HG03565 (cell line): ENCODE results near the gene PTPN18.

Experiments
- ATAC-seq: cut with Tn5 transposase; IDR thresholded peaks from one replicate; pipeline ENCODE4 v1.9.1; 2021; ENCODE audit warnings: mild to moderate bottlenecking, moderate library complexity; ENCODE audit not compliant: unreplicated experiment

PTPN18 gene

DNA sequence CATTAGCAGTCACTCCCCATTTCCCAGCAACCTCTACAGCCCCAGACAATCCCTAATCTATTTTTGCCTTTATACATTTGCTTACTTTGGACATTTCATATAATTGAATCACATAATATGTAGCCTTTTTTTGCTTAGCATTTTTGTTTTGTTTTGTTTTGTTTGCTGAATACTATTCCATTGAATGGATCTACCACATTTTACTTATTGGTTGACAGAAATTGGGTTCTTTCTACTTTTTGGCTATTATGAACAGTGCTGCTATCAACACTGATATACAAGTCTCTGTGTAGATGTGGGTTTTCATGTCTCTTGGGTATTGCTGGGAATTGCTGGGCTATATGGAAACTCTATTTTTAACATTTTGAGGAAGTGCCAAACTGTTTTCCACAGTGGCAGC is 7.6 kb downstream of the PTPN18 start:
- no peak for ATAC-seq

DNA sequence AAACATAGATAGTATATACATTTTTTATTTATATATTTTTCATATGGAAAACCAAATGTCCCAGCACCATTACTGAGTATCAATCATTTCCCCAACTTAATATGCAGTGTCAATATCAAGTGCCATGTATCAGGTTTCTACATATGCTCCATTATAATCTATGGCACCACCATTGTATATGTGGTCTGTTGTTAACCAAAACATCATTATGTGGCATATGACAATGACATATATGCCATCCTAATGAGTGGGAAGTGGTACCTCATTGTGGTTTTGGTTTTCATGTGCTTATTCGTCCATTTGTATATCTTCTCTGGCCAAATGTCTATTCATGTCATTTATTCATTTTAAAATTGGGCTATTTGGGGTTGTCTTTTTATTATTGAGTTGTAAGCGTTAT is 9.2 kb downstream of the PTPN18 start:
- ATAC-seq, result no peak

DNA sequence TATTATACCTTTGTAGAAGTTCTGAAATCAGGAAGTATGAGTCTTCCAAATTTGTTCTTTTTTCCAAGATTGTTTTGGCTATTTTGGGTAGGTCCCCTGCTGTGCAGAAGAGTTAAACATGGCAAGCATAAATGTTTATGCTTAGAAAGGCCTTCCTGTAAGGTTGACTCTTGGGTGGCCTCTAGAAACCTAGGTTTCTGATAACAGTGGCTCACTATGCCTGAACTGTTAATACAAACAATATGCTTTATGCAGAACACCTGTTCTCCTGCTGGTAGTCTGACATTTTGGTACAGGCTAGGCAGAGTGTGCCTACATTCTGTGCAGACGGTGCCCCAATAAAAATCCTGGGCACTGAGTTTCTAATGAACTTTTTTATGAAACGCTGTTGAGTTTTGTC is 10.1 kb downstream of the PTPN18 start:
- no peak for ATAC-seq

DNA sequence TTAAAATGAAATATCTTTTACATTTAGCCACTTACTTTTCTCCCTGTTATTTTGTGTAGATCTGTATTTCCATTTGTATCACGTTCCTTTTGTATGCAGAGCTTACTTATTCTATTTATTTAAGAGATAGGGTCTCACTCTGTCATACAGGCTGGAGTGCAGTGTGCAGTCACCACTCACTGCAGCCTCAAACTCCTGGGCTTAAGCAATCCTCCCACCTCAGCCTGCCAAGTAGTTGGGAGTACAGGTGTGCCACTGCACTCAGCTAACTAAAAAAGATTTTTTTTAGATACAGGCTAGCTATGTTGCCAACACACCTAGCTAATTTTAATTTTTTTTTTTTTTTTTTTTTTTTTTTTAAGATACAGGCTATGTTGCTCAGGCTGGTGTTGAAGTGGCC is 10.9 kb downstream of the PTPN18 start:
- no peak for ATAC-seq

DNA sequence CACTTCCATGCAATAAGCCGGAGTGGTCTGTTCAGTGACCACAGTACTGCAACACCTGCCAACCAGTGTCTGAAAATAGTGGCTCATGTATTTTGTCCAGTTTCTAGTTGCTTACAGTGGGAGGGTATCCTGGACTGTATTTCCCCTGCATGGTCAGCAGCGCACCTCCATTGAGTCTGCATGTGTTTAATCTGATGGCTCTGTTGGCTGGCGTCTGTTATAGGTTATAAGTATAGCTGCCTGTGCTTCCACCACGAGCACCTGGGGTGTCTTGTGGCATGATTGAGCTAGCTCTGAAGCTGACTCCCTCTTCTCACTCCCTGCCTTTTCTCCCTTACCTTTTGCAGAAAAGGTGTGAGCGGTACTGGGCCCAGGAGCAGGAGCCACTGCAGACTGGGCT is 12.9 kb downstream of the PTPN18 start:
- no peak for ATAC-seq

DNA sequence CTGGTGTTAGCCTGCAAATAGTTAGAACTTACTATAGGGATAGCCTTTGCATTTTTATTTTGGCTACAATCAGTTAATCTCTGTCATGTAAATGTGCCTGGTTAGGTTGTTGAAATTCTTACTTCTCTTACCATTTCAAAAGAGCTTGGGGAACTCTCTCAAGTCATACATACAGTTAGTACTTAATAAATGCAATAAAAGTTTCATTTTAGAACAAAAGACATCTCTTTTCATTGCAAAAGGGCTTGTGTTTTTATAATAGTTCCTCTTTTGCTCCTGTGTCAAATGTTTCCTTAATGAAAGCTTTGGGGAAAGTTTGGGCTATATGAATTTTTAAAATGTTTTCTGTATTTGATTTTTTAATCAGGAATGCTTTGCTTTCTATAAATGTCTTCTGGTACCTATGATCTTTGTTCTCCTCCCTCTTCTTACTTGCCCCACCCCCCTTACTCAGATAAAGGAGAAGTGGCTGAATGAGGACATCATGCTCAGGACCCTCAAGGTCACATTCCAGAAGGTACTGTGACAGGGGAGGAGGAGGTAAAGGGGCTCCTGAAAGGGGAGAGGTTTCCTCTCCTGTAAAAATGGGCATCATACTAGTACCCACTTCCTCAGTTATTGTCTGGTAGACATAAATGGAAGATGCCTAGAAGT is 13.6 kb downstream of the PTPN18 start:
- ATAC-seq, result no peak

DNA sequence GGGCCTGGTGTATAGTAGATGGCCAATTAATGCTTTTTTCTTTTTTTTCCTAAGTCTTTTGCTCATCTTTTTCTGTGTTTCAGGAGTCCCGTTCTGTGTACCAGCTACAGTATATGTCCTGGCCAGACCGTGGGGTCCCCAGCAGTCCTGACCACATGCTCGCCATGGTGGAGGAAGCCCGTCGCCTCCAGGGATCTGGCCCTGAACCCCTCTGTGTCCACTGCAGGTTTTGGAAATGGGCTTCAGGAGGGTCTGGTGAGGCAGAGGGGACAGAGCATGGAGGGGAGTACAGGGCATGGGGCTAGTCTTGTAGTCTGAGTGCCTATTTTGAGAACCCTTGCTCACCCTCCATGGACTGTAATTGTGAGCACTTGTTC is 14.1 kb downstream of the PTPN18 start:
- no peak for ATAC-seq

DNA sequence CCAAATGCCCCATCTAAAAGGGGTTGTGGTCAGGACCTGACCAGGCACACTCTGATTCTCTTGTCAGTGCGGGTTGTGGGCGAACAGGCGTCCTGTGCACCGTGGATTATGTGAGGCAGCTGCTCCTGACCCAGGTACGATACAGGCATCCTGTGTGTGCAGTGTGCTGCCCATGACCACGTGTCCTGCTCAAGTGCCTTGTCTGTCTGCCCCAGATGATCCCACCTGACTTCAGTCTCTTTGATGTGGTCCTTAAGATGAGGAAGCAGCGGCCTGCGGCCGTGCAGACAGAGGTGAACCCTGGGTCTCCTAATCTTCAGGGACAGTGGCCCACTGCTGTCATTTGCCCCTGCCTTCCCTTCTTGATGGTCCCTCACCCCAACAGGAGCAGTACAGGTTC is 14.6 kb downstream of the PTPN18 start:
- peak; percentile 29 for ATAC-seq

DNA sequence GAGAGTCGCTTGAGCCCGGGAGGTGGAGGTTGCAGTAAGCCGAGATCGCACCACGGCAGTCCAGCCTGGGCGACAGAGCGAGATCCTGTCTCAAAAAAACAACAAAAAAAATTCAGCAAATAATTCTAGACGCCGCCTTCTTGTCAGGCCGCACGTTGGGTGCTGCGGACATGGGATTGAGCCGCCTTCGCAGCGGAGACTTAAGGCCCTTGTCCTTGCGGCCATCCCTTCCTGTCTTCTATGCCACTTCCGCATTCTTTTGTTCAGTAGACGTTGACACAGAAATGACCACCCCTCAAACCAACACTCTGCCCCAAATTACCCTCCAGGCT is 15.8 kb downstream of the PTPN18 start:
- peak; percentile 18 for ATAC-seq

DNA sequence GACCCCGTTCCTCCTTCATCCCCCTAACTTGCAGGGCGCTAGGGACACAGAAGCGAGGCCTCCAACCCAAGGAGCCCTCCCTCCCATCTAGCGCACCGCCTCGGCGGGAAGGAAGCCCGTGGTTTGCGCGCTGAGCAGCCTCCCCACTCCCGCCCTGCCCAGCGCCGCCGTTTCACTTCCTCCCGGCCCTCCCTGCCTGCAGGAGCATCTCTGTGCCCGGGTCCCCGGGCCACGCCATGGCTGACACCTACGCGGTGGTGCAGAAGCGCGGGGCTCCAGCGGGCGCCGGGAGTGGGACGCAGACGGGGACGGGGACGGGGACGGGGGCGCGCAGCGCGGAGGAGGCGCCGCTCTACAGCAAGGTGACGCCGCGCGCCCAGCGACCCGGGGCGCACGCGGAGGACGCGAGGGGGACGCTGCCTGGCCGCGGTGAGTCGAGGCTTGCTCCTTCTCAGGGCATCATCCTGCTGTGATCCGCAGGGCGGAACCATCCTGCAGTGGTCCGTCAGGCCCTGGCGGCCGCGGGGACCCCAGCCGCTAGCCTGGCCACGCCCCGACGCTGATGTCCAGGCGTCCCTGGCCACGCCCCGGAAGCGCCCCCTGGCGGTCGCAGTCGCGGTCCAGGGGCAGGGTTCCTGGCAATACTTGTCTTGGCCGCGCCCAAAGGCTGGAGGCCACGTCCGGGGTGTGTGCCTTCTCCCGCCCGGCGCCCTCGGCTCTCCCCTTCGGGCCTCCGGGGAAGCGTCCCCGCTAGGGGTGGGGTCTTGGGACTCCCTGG is 16.4 kb downstream of the PTPN18 start:
- peak; percentile 44 for ATAC-seq

DNA sequence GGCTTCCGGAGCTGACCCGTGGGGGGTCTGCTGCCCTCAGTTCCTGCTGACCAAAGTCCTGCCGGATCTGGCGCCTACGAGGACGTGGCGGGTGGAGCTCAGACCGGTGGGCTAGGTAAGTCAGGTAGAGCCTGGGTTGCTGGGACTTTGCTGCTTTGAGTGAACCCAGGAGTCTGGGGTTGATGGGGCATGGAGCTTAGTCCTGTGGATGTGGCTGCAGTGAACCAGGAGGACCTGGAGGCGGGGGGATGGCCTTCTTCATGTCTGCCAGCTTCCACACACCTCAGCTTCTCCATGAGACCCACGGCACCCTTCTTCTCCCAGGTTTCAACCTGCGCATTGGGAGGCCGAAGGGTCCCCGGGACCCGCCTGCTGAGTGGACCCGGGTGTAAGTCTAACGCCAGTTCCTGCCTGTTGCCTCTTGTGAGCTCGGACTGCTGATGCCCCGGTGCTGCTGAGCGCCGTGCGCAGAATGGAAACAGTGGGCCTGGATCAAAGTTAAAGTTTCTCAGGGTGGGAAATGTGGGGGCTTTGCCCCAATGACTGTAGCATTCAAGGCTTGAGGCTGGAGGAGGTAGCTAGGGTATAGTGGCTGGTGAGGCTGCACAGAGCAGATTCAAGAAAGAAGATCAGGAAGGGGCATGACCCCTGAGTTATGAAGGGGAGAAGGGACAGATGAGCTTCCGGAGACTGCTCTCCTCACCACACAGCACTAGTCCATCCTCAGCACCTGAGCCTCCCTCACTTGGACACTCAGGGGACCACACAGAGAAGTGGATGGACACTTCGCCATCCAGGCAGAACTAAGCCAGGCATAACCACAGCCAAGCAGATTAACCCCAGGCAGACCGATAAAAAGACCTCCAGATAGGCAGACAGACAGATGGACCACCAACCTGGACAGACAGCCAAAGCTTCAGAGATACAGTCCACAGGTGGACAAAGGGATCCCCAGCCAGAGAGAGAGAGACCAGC is 17.3 kb downstream of the PTPN18 start:
- ATAC-seq, result no peak

DNA sequence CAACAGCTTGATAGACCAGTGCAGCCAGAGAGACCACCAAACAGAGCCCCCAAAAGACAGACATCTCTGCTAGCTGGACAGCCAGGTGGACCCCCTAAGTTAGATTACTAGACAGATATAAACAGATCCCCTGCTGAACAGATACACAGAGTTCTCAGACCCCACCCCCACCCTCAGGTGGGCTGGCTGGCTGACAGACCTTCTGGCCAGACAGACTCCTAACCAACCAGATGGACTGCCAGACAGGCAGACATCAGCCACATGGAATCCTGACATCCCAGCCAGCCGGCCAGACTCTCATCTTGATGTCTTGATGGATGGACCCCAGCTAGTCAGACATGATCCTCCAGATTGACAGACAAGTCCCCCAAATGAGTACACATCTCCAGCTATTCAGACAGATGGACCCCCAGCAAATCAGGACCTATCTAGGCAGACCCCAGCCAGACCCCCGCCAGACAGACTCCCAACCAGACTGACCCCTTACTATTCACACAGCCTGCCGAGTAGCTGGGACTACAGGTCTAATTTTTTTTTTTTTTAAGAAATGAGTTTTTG is 18.0 kb downstream of the PTPN18 start:
- ATAC-seq, result no peak

DNA sequence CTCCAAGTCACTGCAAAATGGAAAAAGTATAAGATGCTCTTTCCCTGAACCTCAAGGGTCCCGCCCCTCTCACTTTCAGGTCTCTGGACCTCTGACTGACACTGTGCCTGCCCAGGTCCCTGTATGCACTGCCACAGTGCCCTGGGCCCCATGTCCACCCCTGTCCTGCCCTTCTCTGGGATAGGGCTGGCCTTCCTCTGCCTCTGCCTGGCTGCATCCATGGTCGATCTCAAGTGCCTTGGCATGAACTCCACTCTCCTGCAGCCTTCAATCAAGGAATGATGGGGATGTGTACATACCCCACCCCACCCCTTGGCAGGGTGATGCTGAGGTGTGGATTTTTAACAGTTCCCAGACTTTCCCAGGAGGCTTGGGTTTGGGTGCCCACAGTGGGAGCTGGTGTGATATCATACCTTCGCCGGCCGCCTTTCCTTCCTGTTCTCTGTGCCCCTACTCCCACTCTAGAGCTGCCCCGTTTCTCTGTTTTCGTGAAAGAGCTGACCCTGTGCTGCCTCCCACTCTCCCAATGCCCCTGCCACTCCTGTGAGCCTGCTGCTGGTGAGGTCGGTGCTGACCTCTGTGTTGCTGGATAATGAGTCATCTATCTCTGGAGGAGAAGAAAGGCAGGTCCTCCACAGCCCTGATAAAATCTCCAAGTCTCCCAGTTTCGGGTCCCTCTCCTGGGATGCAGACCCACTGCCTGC is 18.9 kb downstream of the PTPN18 start:
- no peak for ATAC-seq

DNA sequence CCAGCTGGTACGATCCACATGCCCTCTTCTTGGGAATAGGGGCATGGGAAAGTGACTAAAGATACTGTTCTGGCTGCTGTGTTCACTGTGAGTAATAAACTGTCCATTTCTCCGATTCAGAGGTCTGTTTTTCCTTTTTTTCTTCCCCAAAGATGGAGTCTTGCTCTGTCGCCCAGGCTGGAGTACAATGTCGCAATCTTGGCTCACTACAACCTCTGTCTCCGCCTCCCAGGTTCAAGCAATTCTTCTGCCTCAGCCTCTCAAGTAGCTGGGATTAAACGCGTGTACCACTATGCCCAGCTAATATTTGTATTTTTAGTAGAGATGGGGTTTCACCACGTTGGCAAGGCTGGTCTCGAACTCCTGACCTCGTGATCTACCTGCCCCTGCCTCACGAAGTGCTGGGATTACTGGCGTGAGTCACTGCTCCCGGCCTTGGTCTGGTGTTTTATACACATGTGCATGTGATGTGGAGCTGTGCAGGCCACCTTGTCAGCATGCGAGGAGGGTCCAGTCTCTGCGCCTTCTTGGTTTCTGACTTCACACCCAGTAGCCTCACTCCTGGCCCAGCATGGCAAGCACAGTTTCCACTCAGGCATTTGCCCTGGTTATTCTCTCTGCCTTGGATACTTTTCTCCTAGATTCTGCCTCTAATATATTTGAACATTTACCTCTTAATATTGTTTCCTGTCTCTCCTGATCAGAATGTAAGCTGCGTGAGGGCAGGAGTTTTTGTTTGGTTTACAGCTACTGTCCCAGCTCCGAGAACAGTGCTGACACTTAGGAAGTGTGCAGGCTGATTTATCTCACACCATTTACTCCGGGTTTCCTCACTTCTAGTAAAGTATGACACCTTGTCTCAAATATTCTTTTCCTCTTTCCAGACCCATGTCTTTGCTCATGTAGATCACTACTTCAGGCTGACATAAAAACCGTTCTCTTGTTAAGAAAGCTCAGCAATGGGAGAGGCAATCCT is 19.7 kb downstream of the PTPN18 start:
- ATAC-seq, result no peak

DNA sequence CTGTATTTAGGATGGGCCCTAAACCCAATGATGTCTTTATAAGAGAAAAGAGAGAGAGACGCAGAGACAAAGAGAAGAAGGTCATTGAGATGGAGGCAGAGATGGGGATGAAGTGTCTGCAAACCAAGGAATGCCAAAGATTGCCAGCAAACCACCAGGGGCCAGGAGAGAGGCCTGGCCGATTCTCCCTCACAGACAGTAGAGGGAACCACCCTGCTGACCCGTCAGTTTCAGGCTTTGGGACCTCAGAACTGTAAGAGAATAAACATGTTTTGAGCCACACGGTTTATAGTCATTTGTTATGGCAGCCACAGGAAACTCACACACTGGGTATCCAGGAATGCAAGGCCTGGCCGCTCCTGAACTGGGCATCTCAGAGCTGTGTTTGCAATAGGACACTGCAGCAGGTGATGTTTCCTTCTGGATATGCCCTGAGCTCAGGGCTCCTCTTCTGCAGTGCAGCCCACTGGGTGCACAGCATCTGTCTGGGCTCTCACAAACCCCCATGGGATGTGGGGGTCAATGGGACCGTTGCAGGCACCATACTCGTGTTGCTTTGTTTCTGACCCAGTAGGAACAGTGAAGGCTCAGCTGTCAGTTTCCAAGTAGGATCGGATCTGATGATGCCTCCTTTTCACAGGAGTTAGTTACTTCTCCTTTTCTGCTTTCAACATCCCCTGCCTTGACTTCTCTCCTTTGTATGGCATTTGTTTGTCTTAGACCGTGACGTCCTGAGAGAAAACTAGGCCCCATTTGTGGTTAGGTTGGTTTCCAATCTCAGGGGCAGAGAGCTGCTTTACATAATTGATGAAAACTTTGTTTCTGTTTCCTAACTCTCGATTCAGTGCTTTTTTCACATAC is 20.8 kb downstream of the PTPN18 start:
- peak; percentile 42 for ATAC-seq

DNA sequence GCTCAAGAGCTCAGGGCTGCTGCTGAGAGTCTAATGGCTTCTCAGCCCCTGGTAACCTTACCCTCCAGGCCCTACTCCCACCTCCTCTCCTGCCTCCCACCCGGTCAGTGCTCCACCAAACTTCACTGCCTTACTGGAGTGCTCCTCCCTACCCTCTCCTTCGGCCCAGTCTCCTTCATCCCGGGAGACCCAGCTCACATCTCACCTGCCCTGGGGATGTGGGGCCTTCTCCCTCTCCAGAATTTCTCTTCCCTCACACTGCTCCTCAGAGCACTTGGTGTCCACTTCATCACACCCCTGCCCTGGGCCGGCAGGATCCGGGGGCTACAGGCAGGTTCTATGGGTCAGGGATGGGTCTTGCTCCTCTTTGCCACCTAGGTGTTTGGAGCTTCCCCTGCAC is 21.6 kb downstream of the PTPN18 start:
- no peak for ATAC-seq

DNA sequence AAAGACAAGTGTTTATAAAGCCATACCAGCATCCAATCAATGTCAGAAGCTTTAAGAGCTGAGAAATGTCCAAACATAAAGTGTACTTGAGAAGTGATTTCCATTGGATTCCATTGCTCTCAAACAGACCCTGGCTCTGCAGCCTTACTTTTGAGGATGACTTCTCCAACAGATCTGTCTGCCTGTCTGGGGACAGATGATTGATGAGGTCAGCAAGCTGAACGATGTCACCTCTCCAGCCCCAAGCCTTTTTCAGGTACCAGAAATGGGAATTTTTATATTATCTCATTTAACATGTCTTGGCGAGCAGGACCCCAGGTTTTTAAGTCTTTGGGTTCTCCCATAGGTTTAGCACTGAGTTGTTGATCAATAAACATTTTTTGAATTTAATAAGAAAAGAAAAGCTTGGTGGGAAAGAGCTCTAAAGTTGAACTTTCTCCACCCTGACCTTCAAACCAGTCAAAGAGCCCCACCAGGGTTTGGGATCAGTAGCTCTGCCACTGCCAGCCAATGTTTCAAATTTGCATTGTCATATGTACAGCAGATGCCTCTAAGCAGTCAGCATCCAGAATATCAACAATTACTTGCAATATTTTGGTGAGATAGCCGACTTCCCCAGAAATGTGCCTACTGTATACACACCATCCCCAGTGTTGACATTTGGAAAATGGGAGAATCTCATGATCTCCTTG is 22.5 kb downstream of the PTPN18 start:
- no peak for ATAC-seq

DNA sequence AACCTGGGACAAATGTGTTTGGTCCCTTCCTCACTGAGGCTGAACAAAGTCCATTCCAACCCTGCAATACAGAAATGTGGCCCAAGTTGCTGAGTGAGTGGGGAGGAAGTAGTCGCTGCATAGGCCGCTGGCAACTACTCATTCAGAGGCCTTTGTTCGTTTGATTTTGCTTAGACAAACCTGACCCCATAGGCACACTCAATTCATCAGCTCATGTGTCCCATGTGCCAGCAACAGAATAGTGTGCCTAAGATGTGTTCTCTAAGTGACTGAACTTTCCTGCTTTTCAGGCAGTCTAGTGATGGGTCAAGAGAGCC is 23.0 kb downstream of the PTPN18 start:
- ATAC-seq, result no peak
